Smooth muscle cell (in vitro differentiated cells): Measurements from ENCODE around the gene NPR3. TPM values are rescaled to one million over a fixed set of nuclear protein-coding genes. Genes with fewer than 3 reads are reported as not detected.
"Not testable (repeated sequence)": the region's sequence is repeated elsewhere in the genome, so short reads cannot be mapped to it uniquely, and the experiment has no call there.

Experiments used
- DNase-seq: peaks from one replicate; lab custom pipeline; 2025; ENCODE audit not compliant: unreplicated experiment; lab: John Stamatoyannopoulos, UW
- H2AFZ ChIP-seq: fragments of 200-600 bp; sonication (generic); 2 replicates; pipeline ENCODE4 v1.6.0; 2016; ENCODE audit warnings: antibody characterized with exemption, low read depth, mild to moderate bottlenecking
- H3F3A ChIP-seq: fragments of 200-600 bp; sonication (generic); 2 replicates; pipeline ENCODE4 v1.6.0; 2017; ENCODE audit warnings: antibody characterized with exemption, low read depth
- H3K27ac ChIP-seq: fragments of 200-600 bp; sonication (generic); 2 replicates; pipeline ENCODE4 v1.5.1; 2016; ENCODE audit warnings: low read depth, mild to moderate bottlenecking
- H3K27me3 ChIP-seq: fragments of 200-600 bp; sonication (generic); 2 replicates; pipeline ENCODE4 v1.6.1; 2016; ENCODE audit warnings: low read depth, mild to moderate bottlenecking
- H3K36me3 ChIP-seq: fragments of 200-600 bp; sonication (generic); 2 replicates; pipeline ENCODE4 v1.5.1; 2016; ENCODE audit warnings: low read depth
- H3K4me1 ChIP-seq: fragments of 200-600 bp; sonication (generic); 2 replicates; pipeline ENCODE4 v1.5.1; 2016; ENCODE audit warnings: low read depth
- H3K4me2 ChIP-seq: fragments of 200-600 bp; sonication (generic); 2 replicates; pipeline ENCODE4 v1.6.0; 2016; ENCODE audit warnings: mild to moderate bottlenecking
- H3K4me3 ChIP-seq: fragments of 200-600 bp; sonication (generic); 2 replicates; pipeline ENCODE4 v1.5.1; 2016; ENCODE audit warnings: mild to moderate bottlenecking
- H3K79me2 ChIP-seq: fragments of 200-600 bp; sonication (generic); 2 replicates; pipeline ENCODE4 v1.6.0; 2016; ENCODE audit warnings: low read depth, mild to moderate bottlenecking
- H3K9ac ChIP-seq: fragments of 200-600 bp; sonication (generic); 2 replicates; pipeline ENCODE4 v1.6.0; 2016; ENCODE audit warnings: low read depth
- H3K9me3 ChIP-seq: fragments of 200-600 bp; sonication (generic); replicated peaks from 2 replicates; pipeline ENCODE4 v1.5.1; 2016; ENCODE audit warnings: low read depth
- H4K20me1 ChIP-seq: fragments of 200-600 bp; sonication (generic); 2 replicates; pipeline ENCODE4 v1.6.0; 2016; ENCODE audit warnings: low read depth
- WGBS: methylation state at CpG from one replicate; pipeline ENCODE4 v1.1.7; 2016; ENCODE audit warnings: low lambda C conversion rate; 5-methylcytosine and 5-hydroxymethylcytosine counted together
- polyA plus RNA-seq: library from polyadenylated mRNA; unstranded; fragments of >200 nt; fragmentation: Nextera tagmentation; extraction: Ambion mirVana; gene quantifications from 2 replicates; pipeline ENCODE4 v1.2.1, GENCODE V29; 2016
- total RNA-seq: library from RNA; depleted of rRNA; stranded (reverse); fragments of >200 nt; gene quantifications from 2 replicates; pipeline ENCODE4 v1.2.3, GENCODE V29; 2014
- TF ChIP-seq, protein P1 (sequence below): fragments of 200-600 bp; sonication (generic); IDR thresholded peaks from 2 replicates; pipeline ENCODE4 v1.5.1; 2017; ENCODE audit warnings: borderline replicate concordance, mild to moderate bottlenecking, antibody characterized with exemption; ENCODE audit not compliant: insufficient read depth, poor library complexity, severe bottlenecking

The NPR3 gene
- total and polyA plus RNA-seq, 2 experiments from 2014 or later: 2.5 to 5.4 TPM

DNA sequence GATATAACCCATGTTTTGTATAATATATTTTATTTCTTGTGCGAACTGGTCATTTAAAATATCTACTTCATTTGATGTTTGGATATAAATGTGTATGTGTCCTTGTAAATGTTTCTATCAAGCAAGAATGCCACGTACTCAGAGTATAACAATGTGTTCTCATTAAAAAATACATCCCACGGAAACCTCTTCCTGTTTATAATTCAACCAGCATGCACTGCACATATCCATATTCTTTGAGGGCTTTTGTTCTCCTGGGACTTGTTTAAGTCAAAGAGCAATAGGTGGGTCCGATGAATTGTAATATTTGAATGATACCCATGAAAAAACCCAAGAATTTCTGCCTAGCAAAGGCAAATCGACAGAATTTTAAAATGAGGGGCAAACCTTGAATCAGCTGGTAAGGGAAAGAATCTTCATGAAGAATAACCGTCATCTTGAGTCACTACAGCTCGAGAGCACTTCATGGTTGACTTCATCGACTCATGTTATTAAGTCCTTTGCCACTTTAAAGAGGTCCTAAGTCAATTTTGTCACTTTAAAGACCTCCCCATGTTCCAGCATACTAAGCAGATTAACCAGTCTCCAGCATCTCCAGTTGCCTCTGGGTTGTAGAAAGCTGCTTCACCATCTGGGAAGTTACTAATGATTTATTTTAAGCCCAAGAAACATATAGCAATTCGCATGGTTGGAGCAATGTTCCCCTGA, 80.6 kb downstream of the NPR3 start:
- TF ChIP-seq, protein P1, sequence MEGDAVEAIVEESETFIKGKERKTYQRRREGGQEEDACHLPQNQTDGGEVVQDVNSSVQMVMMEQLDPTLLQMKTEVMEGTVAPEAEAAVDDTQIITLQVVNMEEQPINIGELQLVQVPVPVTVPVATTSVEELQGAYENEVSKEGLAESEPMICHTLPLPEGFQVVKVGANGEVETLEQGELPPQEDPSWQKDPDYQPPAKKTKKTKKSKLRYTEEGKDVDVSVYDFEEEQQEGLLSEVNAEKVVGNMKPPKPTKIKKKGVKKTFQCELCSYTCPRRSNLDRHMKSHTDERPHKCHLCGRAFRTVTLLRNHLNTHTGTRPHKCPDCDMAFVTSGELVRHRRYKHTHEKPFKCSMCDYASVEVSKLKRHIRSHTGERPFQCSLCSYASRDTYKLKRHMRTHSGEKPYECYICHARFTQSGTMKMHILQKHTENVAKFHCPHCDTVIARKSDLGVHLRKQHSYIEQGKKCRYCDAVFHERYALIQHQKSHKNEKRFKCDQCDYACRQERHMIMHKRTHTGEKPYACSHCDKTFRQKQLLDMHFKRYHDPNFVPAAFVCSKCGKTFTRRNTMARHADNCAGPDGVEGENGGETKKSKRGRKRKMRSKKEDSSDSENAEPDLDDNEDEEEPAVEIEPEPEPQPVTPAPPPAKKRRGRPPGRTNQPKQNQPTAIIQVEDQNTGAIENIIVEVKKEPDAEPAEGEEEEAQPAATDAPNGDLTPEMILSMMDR: no peak
- H3K27ac ChIP-seq: no peak overlapping the region
- no peaks in the 10 kb centered on the region for H3F3A ChIP-seq
- peaks cover 7% of the 10 kb centered on the region for H3K27me3 ChIP-seq
- H3K4me1 ChIP-seq: no peaks in the 10 kb centered on the region
- DNase-seq: no peak
- 89% methylated on average over 9 of the region's 9 CpGs for WGBS
- no peaks in the 10 kb centered on the region for H4K20me1 ChIP-seq
- no peak overlapping the region for H3K4me2 ChIP-seq
- no peaks in the 10 kb centered on the region for H3K9me3 ChIP-seq
- no peaks in the 10 kb centered on the region for H3K36me3 ChIP-seq
- no peak overlapping the region for H3K4me3 ChIP-seq
- no peaks in the 10 kb centered on the region for H3K79me2 ChIP-seq
- no peak overlapping the region for H2AFZ ChIP-seq
- H3K9ac ChIP-seq: no peak overlapping the region

DNA sequence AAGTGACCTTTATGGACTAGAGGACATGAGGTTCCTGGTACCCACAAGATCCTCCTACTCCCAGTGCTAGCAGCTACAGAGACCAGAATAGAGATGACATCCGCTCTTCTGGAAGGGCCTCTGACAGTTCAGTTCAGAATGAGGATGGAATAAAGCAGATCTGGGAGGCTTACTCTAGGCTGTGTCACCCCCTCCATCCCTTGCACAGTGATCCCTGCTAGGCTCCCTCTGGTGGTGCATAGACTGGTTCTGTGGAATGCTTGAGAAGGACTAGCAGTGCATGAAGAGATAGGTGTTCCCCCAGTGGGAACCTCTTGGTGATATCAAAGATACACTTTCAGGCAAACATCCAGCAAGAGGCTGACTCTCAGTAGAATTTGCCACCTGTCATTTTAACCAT, 83.0 kb downstream of the NPR3 start:
- 92% methylated on average over 1 of the region's 1 CpG for WGBS
- no peak overlapping the region for H3K9ac ChIP-seq
- H3F3A ChIP-seq: no peaks in the 10 kb centered on the region
- H3K4me1 ChIP-seq: no peaks in the 10 kb centered on the region
- no peaks in the 10 kb centered on the region for H3K9me3 ChIP-seq
- no peak overlapping the region for H3K4me2 ChIP-seq
- H3K36me3 ChIP-seq: no peaks in the 10 kb centered on the region
- H2AFZ ChIP-seq: no peak overlapping the region
- TF ChIP-seq, protein P1: no peak
- H3K27ac ChIP-seq: no peak overlapping the region
- H3K4me3 ChIP-seq: no peak overlapping the region
- H3K27me3 ChIP-seq: no peaks in the 10 kb centered on the region
- no peaks in the 10 kb centered on the region for H4K20me1 ChIP-seq
- DNase-seq: no peak
- H3K79me2 ChIP-seq: no peaks in the 10 kb centered on the region

DNA sequence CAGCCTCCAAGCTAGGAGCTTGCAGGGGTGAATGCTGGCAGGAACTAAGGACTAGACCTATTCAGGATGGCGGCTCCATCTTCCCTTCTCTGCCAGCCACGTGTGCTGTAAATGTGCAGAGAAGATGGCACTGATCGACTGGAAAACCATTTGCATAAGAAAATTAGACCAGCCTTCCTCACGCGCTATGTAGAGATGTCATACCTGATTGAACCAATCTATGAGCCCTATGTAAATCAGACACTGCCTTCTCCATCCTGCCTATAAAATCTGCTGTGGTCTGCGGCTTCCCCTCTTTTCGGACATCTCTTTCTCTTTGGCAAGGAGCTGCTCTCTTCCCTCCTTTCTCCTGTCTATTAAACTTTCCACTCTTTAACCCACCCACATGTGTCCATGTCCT, 91.6 kb downstream of the NPR3 start:
- H2AFZ ChIP-seq: no peak overlapping the region
- H3K4me3 ChIP-seq: no peak overlapping the region
- H3K27ac ChIP-seq: no peak overlapping the region
- H3K36me3 ChIP-seq: no peaks in the 10 kb centered on the region
- H3K27me3 ChIP-seq: no peaks in the 10 kb centered on the region
- no peak overlapping the region for H3K9ac ChIP-seq
- 93% methylated on average over 7 of the region's 7 CpGs for WGBS
- H3K9me3 ChIP-seq: no peaks in the 10 kb centered on the region
- H3K4me1 ChIP-seq: no peaks in the 10 kb centered on the region
- no peaks in the 10 kb centered on the region for H4K20me1 ChIP-seq
- peaks cover 12% of the 10 kb centered on the region for H3F3A ChIP-seq
- H3K4me2 ChIP-seq: no peak overlapping the region
- no peak for DNase-seq
- no peaks in the 10 kb centered on the region for H3K79me2 ChIP-seq
- TF ChIP-seq, protein P1: no peak

DNA sequence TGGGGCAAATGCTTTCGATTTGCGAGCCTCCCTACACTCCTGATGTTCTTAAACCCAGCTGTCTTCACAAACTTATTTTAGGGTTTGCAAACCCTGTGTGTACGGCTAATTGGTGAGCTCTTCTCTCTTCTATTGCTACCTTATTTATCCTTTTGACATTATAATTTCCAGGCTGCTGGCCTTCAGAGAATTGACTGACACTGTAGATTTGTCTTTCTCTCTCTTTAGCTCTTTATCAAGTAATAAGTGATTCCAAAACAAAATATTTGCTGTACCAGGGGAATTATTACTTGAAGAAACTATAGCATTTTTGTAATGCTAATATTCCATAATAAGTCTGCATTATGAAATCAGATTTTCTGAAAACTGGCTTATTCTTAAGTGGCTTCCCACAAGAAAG, 92.5 kb downstream of the NPR3 start:
- peaks cover 12% of the 10 kb centered on the region for H3F3A ChIP-seq
- H3K4me1 ChIP-seq: no peaks in the 10 kb centered on the region
- no peaks in the 10 kb centered on the region for H4K20me1 ChIP-seq
- no peak for DNase-seq
- TF ChIP-seq, protein P1: no peak
- H2AFZ ChIP-seq: no peak overlapping the region
- H3K79me2 ChIP-seq: no peaks in the 10 kb centered on the region
- no peaks in the 10 kb centered on the region for H3K27me3 ChIP-seq
- H3K36me3 ChIP-seq: no peaks in the 10 kb centered on the region
- H3K9me3 ChIP-seq: no peaks in the 10 kb centered on the region
- H3K9ac ChIP-seq: no peak overlapping the region
- H3K4me2 ChIP-seq: no peak overlapping the region
- 90% methylated on average over 3 of the region's 3 CpGs for WGBS
- H3K27ac ChIP-seq: no peak overlapping the region
- H3K4me3 ChIP-seq: no peak overlapping the region

DNA sequence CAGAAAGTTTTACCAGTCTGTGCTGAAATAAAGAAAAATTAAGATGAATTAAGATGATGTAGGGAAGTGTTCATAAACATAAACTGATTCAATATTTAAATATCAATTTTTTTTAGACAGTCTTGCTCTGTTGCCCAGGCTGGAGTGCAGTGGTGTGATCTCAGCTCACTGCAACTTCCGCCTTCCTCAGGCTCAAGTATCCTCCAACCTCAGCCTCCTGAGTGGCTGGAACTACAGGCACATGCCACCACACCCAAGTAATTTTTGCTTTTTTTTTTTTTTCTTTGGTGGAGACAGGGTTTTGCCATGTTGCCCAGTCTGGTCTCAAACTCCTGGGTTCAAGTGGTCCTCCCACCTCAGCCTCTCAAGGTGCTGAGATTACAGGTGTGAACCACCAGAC, 94.3 kb downstream of the NPR3 start:
- H3K27me3 ChIP-seq, H3K79me2 ChIP-seq, H3K9me3 ChIP-seq, H4K20me1 ChIP-seq, H3K36me3 ChIP-seq, H3K4me3 ChIP-seq, H2AFZ ChIP-seq, H3K9ac ChIP-seq, DNase-seq, H3K4me1 ChIP-seq: not testable (repeated sequence)
- Histone ChIP-seq H3K4me2 (peak overlapping the region; percentile 66), H3F3A (peaks cover 12% of the 10 kb centered on the region), H3K27ac (peak overlapping the region; percentile 88)
- 96% methylated on average over 1 of the region's 1 CpG for WGBS
